H1 (cell line): ENCODE data around the gene BRINP3. TPM values are rescaled to one million over a fixed set of nuclear protein-coding genes. Genes with fewer than 3 reads are reported as not detected.

Source experiments
- CTCF ChIA-PET: fragments of 300-600 bp; sonication (Branson Sonifier 250); formaldehyde crosslinking; loops from one replicate; lab custom pipeline; 2021; ENCODE audit not compliant: partially characterized antibody; lab: Charles Lee
- POLR2A ChIA-PET: fragments of 300-600 bp; sonication (Branson Sonifier 250); formaldehyde crosslinking; loops from one replicate; lab custom pipeline; 2021; ENCODE audit warnings: inconsistent platforms; ENCODE audit not compliant: partially characterized antibody; lab: Charles Lee
- DNase-seq, 2 experiments: peaks; one replicate each; pipeline versions ENCODE4 v3.0.0 to v3.0.0-alpha.2; 2010 to 2022; ENCODE audit warnings: low spot score in 2 of 2, low read depth in 1 of 2, mixed read lengths in 1 of 2
- FAIRE-seq: peaks from 2 replicates; lab custom pipeline; 2011; peaks lifted over from hg19 to GRCh38; lab: Jason Lieb, UNC
- H2AFZ ChIP-seq: 2 replicates; pipeline ENCODE4 v1.8.1; 2012; ENCODE audit warnings: low read length, inconsistent platforms
- H2AK5ac ChIP-seq: 2 replicates; pipeline ENCODE4 v1.6.1; 2013; ENCODE audit warnings: low read depth, low read length
- H2BK120ac ChIP-seq: replicated peaks from 2 replicates; pipeline ENCODE3; 2013; ENCODE audit warnings: low read depth, low read length, inconsistent platforms
- H2BK12ac ChIP-seq: 2 replicates; pipeline ENCODE4 v1.6.1; 2013; ENCODE audit warnings: low read depth, low read length
- H2BK15ac ChIP-seq: 2 replicates; pipeline ENCODE4 v1.6.1; 2013; ENCODE audit warnings: low read length
- H2BK20ac ChIP-seq: 2 replicates; pipeline ENCODE4 v1.6.1; 2013; ENCODE audit warnings: low read length
- H2BK5ac ChIP-seq: 2 replicates; pipeline ENCODE4 v1.6.1; 2013; ENCODE audit warnings: low read depth, low read length
- H3K14ac ChIP-seq: 2 replicates; pipeline ENCODE4 v1.6.1; 2013; ENCODE audit warnings: inconsistent platforms; ENCODE audit not compliant: insufficient read length
- H3K18ac ChIP-seq: 2 replicates; pipeline ENCODE4 v1.6.1; 2013; ENCODE audit warnings: low read length; ENCODE audit errors: extremely low read depth
- H3K23ac ChIP-seq: 2 replicates; pipeline ENCODE4 v1.6.1; 2013; ENCODE audit warnings: inconsistent platforms; ENCODE audit not compliant: insufficient read length
- H3K23me2 ChIP-seq: 2 replicates; pipeline ENCODE4 v1.6.1; 2013; ENCODE audit warnings: low read depth, low read length
- H3K27ac ChIP-seq: 2 replicates; pipeline ENCODE4 v1.6.1; 2011; ENCODE audit warnings: low read depth, low read length, inconsistent platforms
- H3K27me3 ChIP-seq, 4 experiments: replicated peaks in 1 of 4; 1 replicate in 1 of 4; 2 replicates in 3 of 4; pipeline versions ENCODE4 v1.6.1 to v1.8.1; 2011 to 2013; ENCODE audit warnings: low read length in 3 of 4, mild to moderate bottlenecking in 3 of 4, inconsistent platforms in 2 of 4, mixed read lengths in 2 of 4, moderate library complexity in 1 of 4; ENCODE audit not compliant: control insufficient read depth in 3 of 4, insufficient read depth in 3 of 4; ENCODE audit errors: extremely low read depth in 1 of 4
- H3K36me3 ChIP-seq, 4 experiments: 2 replicates each; pipeline versions ENCODE4 v1.6.1 to v1.8.1; 2011 to 2013; ENCODE audit warnings: mild to moderate bottlenecking in 4 of 4, low read length in 3 of 4, moderate library complexity in 2 of 4, control low read depth in 1 of 4, inconsistent platforms in 1 of 4; ENCODE audit not compliant: insufficient read depth in 4 of 4, control insufficient read depth in 2 of 4
- H3K4ac ChIP-seq: replicated peaks from 2 replicates; pipeline ENCODE3; 2013; ENCODE audit warnings: low read length, low read depth, mixed read lengths, inconsistent platforms; ENCODE audit not compliant: insufficient read length
- H3K4me1 ChIP-seq, 4 experiments: replicated peaks in 1 of 4; 1 replicate in 1 of 4; 2 replicates in 3 of 4; pipeline versions ENCODE4 v1.6.1 to v1.8.1; 2011 to 2013; ENCODE audit warnings: low read length in 3 of 4, inconsistent platforms in 2 of 4, mixed read lengths in 1 of 4; ENCODE audit not compliant: insufficient read depth in 4 of 4, control insufficient read depth in 3 of 4
- H3K4me2 ChIP-seq, 2 experiments: 2 replicates each; pipeline versions ENCODE4 v1.6.1 to v1.8.1; 2011 to 2013; ENCODE audit warnings: low read depth in 2 of 2, low read length in 2 of 2, control low read depth in 1 of 2, inconsistent platforms in 1 of 2, mild to moderate bottlenecking in 1 of 2; ENCODE audit not compliant: insufficient read depth in 1 of 2
- H3K4me3 ChIP-seq, 4 experiments: fragments of 200-600, 300-600 bp in 1 of 4; sonication (generic), shearing (Covaris generic), sonication (Bioruptor Twin) in 1 of 4; 2 replicates each; pipeline versions ENCODE4 v1.5.1 to v1.8.1; 2011 to 2016; ENCODE audit warnings: low read length in 4 of 4, low read depth in 3 of 4, control low read depth in 2 of 4, inconsistent platforms in 2 of 4, mild to moderate bottlenecking in 2 of 4, mixed read lengths in 1 of 4, moderate library complexity in 1 of 4; ENCODE audit not compliant: insufficient read depth in 2 of 4; ENCODE audit errors: extremely low read depth in 1 of 4
- H3K56ac ChIP-seq: replicated peaks from 2 replicates; pipeline ENCODE3; 2013; ENCODE audit warnings: low read depth, mild to moderate bottlenecking, mixed read lengths, low read length, inconsistent platforms; ENCODE audit not compliant: insufficient read length
- H3K79me1 ChIP-seq: 2 replicates; pipeline ENCODE4 v1.6.1; 2013; ENCODE audit warnings: low read depth, low read length, control low read depth
- H3K79me2 ChIP-seq, 2 experiments: 2 replicates each; pipeline versions ENCODE4 v1.6.1 to v1.8.1; 2012 to 2013; ENCODE audit warnings: low read length in 2 of 2, mild to moderate bottlenecking in 2 of 2, inconsistent platforms in 1 of 2; ENCODE audit not compliant: insufficient read depth in 2 of 2, control insufficient read depth in 1 of 2
- H3K9ac ChIP-seq, 4 experiments: replicated peaks in 1 of 4; 1 replicate in 1 of 4; 2 replicates in 3 of 4; pipeline versions ENCODE4 v1.6.1 to v1.8.1; 2011 to 2013; ENCODE audit warnings: low read depth in 3 of 4, low read length in 3 of 4, control low read depth in 2 of 4, mild to moderate bottlenecking in 2 of 4, moderate library complexity in 2 of 4, inconsistent platforms in 1 of 4; ENCODE audit errors: extremely low read depth in 1 of 4
- H3K9me3 ChIP-seq, 2 experiments: 2 replicates each; pipeline versions ENCODE4 v1.6.1 to v1.8.1; 2012 to 2013; ENCODE audit warnings: mild to moderate bottlenecking in 2 of 2, moderate library complexity in 2 of 2, control low read depth in 1 of 2, inconsistent platforms in 1 of 2, low read depth in 1 of 2, low read length in 1 of 2, mixed read lengths in 1 of 2; ENCODE audit not compliant: insufficient read depth in 2 of 2
- H4K20me1 ChIP-seq, 2 experiments: replicated peaks in 1 of 2; 2 replicates each; pipeline versions ENCODE3 to v1.8.1; 2011 to 2013; ENCODE audit warnings: inconsistent platforms in 2 of 2, low read length in 2 of 2, mild to moderate bottlenecking in 1 of 2; ENCODE audit not compliant: insufficient read depth in 2 of 2, control insufficient read depth in 1 of 2
- H4K5ac ChIP-seq: 2 replicates; pipeline ENCODE4 v1.6.1; 2013; ENCODE audit warnings: low read length, low read depth, mixed read lengths, inconsistent platforms; ENCODE audit not compliant: insufficient read length
- H4K8ac ChIP-seq: 2 replicates; pipeline ENCODE4 v1.8.0; 2013; ENCODE audit warnings: mild to moderate bottlenecking, moderate library complexity, low read length, inconsistent platforms; ENCODE audit not compliant: insufficient read depth; ENCODE audit errors: extremely low read depth
- H4K91ac ChIP-seq: replicated peaks from 2 replicates; pipeline ENCODE3; 2013; ENCODE audit warnings: low read length, mixed read lengths, inconsistent platforms; ENCODE audit not compliant: insufficient read length
- GABPA ChIP-seq: IDR thresholded peaks from 2 replicates; pipeline ENCODE4 v1.6.1; 2011; ENCODE audit warnings: mild to moderate bottlenecking, low read length, moderate library complexity, borderline replicate concordance; ENCODE audit not compliant: insufficient read depth
- SIRT6 ChIP-seq: IDR thresholded peaks from one replicate; pipeline ENCODE4 v1.7.1; 2012; ENCODE audit warnings: low read length, inconsistent platforms
- WGBS, 2 experiments: shearing (Covaris generic) in 1 of 2; methylation state at CpG; one replicate each; pipeline versions ENCODE4 v1.1.6 to v1.1.7; 2013 to 2015; ENCODE audit warnings: low lambda C conversion rate in 2 of 2, mixed read lengths in 2 of 2, inconsistent platforms in 1 of 2, low coverage in 1 of 2, missing lambda C conversion rate in 1 of 2; ENCODE audit not compliant: insufficient replicate concordance in 2 of 2, insufficient coverage in 1 of 2, insufficient read length in 1 of 2; ENCODE audit errors: extremely low coverage in 1 of 2, missing lambda C conversion rate in 1 of 2; 5-methylcytosine and 5-hydroxymethylcytosine counted together
- polyA plus RNA-seq, 7 experiments: library from polyadenylated mRNA; depleted of rRNA in 3 of 7; stranded (reverse) in 5 of 7; unstranded in 2 of 7; fragments of >200 nt in 5 of 7; fragments of 200-250 nt in 2 of 7; gene quantifications; 1 replicate in 5 of 7; 2 replicates in 1 of 7; 4 replicates in 1 of 7; pipeline versions ENCODE4 v1.2.1 to v1.2.3, GENCODE V29; 2011 to 2013; ENCODE audit warnings: missing spikeins in 2 of 7, mixed read lengths in 2 of 7
- total RNA-seq: library from RNA; stranded (reverse); fragmentation: NEBNext Ultra II Directional; extraction: Animal tissue kit (Norgen Biotek cat#: 25700); gene quantifications from 2 replicates; pipeline ENCODE4 v1.2.1, GENCODE V29; 2021

Gene BRINP3
- total and polyA plus RNA-seq, 2 of the 8 experiments (the other 6 are each of a cell fraction or from before 2014, with no cell fraction given): not detected

DNA sequence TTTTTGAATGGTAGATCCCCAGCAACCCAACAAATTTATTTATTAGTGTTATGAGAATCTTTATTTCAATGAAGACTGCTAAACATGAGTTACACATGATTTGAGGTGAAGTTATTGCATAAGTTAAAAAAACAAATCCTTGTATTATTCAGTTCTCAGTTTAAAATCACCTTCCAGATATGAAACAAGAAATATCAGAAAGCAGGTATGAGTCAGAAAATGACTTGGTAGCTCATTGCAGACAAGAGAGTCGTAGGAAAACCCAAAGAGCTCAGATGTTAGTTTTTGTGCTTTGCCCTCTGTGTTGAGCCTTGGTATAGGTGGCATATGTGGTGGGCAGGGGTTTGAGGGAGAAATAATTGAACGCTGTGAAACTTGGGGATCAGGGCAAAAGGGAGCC is 339.4 kb downstream of the BRINP3 start (continued):
- TF ChIP-seq GABPA: no peak

DNA sequence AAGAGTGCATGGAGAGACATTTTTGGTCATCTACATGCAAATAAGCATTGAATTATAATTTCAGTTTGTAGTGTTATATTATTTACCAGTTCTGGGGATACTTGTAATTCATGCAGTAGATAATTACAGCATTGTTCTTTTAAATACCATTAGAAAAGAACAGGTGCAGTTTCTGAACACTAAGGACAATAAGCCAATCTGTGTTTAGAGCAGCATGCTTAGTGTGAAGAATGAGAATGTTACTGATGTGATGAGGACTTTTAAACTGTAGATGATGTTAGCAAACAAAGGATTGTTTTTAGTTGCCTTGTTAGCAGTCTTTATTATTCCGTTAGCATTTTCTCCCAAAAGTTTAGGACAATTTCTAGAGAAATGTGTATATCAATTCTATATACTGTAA is 348.3 kb downstream of the BRINP3 start:
- Histone ChIP-seq H3K23ac (no peak overlapping the region), H3K18ac (no peak overlapping the region), H3K79me2 (no peaks in the 10 kb centered on the region), H3K9ac (no peak overlapping the region), H3K23me2 (no peaks in the 10 kb centered on the region), H2BK20ac (no peak overlapping the region), H4K5ac (no peak overlapping the region), H3K56ac (no peak overlapping the region), H3K14ac (no peak overlapping the region), H3K27me3 (no peaks in the 10 kb centered on the region), H2BK12ac (no peak overlapping the region), H3K4me2 (no peak overlapping the region), H2BK120ac (no peak overlapping the region), H2BK5ac (no peak overlapping the region), H3K27ac (no peak overlapping the region), H2AK5ac (no peak overlapping the region), H3K4me3 (no peak overlapping the region), H4K20me1 (no peaks in the 10 kb centered on the region), H3K9me3 (no peaks in the 10 kb centered on the region), H3K4ac (no peak overlapping the region), H4K8ac (no peak overlapping the region), H2BK15ac (no peak overlapping the region), H3K4me1 (no peaks in the 10 kb centered on the region), H2AFZ (no peak overlapping the region), H4K91ac (no peak overlapping the region), H3K36me3 (no peaks in the 10 kb centered on the region), H3K79me1 (no peaks in the 10 kb centered on the region)
- ChIA-PET POLR2A (no interaction called here), CTCF (no interaction called here)
- WGBS, 2 experiments: 88% methylated on average over 1 of the region's 1 CpG; no CpG with 5 or more reads in 1 of the 2 experiments
- FAIRE-seq (no peak), DNase-seq (no peak)
- TF ChIP-seq SIRT6: no peak
